Trophoblast cell (in vitro differentiated cells and primary cell): ENCODE data around the gene ZNF423.

Experiments used
- DNase-seq, 2 donors: peaks; one replicate each; pipeline ENCODE4 v3.0.0-alpha.2; 2016
- H2AFZ ChIP-seq: 2 replicates; pipeline ENCODE4 v1.6.1; 2013; ENCODE audit warnings: low read length, moderate library complexity, mild to moderate bottlenecking; ENCODE audit not compliant: insufficient read depth, poor library complexity
- H2AK5ac ChIP-seq: 2 replicates; pipeline ENCODE4 v1.6.1; 2013; ENCODE audit warnings: mild to moderate bottlenecking, low read length
- H2BK120ac ChIP-seq: 2 replicates; pipeline ENCODE4 v1.6.1; 2013; ENCODE audit warnings: low read length, mild to moderate bottlenecking, moderate library complexity; ENCODE audit not compliant: insufficient read depth, poor library complexity
- H2BK12ac ChIP-seq: 2 replicates; pipeline ENCODE4 v1.6.1; 2013; ENCODE audit warnings: mild to moderate bottlenecking, low read length, moderate library complexity
- H2BK5ac ChIP-seq: 2 replicates; pipeline ENCODE4 v1.6.1; 2013; ENCODE audit warnings: low read length, low read depth, moderate library complexity, mild to moderate bottlenecking; ENCODE audit not compliant: poor library complexity
- H3K14ac ChIP-seq: 2 replicates; pipeline ENCODE4 v1.6.1; 2013; ENCODE audit warnings: mild to moderate bottlenecking, low read length
- H3K18ac ChIP-seq: 2 replicates; pipeline ENCODE4 v1.6.1; 2013; ENCODE audit warnings: mild to moderate bottlenecking, low read length
- H3K23ac ChIP-seq: 2 replicates; pipeline ENCODE4 v1.6.1; 2013; ENCODE audit warnings: low read length
- H3K27ac ChIP-seq: 2 replicates; pipeline ENCODE4 v1.5.1; 2013; ENCODE audit warnings: low read depth, mild to moderate bottlenecking, inconsistent platforms, low read length, moderate library complexity
- H3K27me3 ChIP-seq: 2 replicates; pipeline ENCODE4 v1.6.1; 2013; ENCODE audit warnings: inconsistent platforms, mild to moderate bottlenecking, low read length, moderate library complexity; ENCODE audit not compliant: insufficient read depth
- H3K36me3 ChIP-seq, 2 experiments: 1 replicate in 1 of 2; 2 replicates in 1 of 2; pipeline ENCODE4 v1.6.1; 2013; ENCODE audit warnings: low read length in 2 of 2, mild to moderate bottlenecking in 2 of 2, moderate library complexity in 1 of 2; ENCODE audit not compliant: insufficient read depth in 2 of 2, control insufficient read depth in 1 of 2
- H3K4ac ChIP-seq: 2 replicates; pipeline ENCODE4 v1.6.1; 2013; ENCODE audit warnings: low read depth, mild to moderate bottlenecking, low read length, moderate library complexity
- H3K4me1 ChIP-seq, 2 experiments: 1 replicate in 1 of 2; 2 replicates in 1 of 2; pipeline ENCODE4 v1.6.1; 2013; ENCODE audit warnings: low read length in 2 of 2, mild to moderate bottlenecking in 2 of 2, moderate library complexity in 1 of 2; ENCODE audit not compliant: insufficient read depth in 2 of 2, control insufficient read depth in 1 of 2
- H3K4me2 ChIP-seq: 2 replicates; pipeline ENCODE4 v1.6.1; 2013; ENCODE audit warnings: inconsistent platforms, mild to moderate bottlenecking, low read length, moderate library complexity
- H3K4me3 ChIP-seq: 2 replicates; pipeline ENCODE4 v1.5.1; 2013; ENCODE audit warnings: mild to moderate bottlenecking, low read depth, low read length, inconsistent platforms
- H3K79me1 ChIP-seq: one replicate; pipeline ENCODE4 v1.6.1; 2013; ENCODE audit warnings: low read length
- H3K79me2 ChIP-seq: 2 replicates; pipeline ENCODE4 v1.6.1; 2013; ENCODE audit warnings: low read length, mild to moderate bottlenecking; ENCODE audit not compliant: control insufficient read depth, insufficient read depth, poor library complexity
- H3K9ac ChIP-seq: 2 replicates; pipeline ENCODE4 v1.6.1; 2013; ENCODE audit warnings: mild to moderate bottlenecking, low read length
- H3K9me3 ChIP-seq: 2 replicates; pipeline ENCODE4 v1.6.1; 2013; ENCODE audit warnings: low read depth, mild to moderate bottlenecking, control low read depth, inconsistent platforms, low read length; ENCODE audit not compliant: insufficient read depth
- H4K12ac ChIP-seq: 2 replicates; pipeline ENCODE4 v1.6.1; 2013; ENCODE audit warnings: low read depth, mild to moderate bottlenecking, low read length, moderate library complexity
- H4K8ac ChIP-seq: 2 replicates; pipeline ENCODE4 v1.6.1; 2013; ENCODE audit warnings: low read depth, mild to moderate bottlenecking, low read length, moderate library complexity
- H4K91ac ChIP-seq: one replicate; pipeline ENCODE4 v1.6.1; 2013; ENCODE audit warnings: low read depth, mild to moderate bottlenecking, low read length, moderate library complexity
- WGBS: extraction: QIAGEN DNeasy Blood & Tissue Kit; methylation state at CpG from one replicate; pipeline ENCODE4 v1.1.7; 2013; ENCODE audit warnings: missing lambda C conversion rate; ENCODE audit not compliant: insufficient read length, insufficient coverage; ENCODE audit errors: extremely low coverage; 5-methylcytosine and 5-hydroxymethylcytosine counted together

ZNF423 gene

DNA sequence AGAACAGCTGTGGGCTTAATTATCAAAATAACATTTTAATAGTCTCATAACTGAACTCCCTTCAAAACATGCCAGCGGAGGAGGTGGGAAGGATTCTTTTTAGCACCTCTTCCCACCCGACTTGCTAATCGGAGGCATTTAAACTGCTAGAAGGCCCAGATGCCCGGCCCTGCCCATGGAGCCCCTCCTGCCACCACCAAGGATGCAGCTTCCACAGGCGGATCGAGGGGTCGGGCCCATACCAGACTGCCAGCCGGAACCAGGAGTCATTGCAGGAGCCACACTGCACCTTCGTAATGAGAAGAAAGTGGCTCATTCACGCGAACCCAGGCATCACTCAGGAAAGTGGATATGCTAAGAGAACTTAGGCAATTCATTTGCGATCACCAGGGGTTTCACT, 281.1 kb downstream of the ZNF423 start:
- H3K9ac ChIP-seq: no peak overlapping the region
- H3K27me3 ChIP-seq: no peaks in the 10 kb centered on the region
- no peaks in the 10 kb centered on the region for H3K4me1 ChIP-seq

DNA sequence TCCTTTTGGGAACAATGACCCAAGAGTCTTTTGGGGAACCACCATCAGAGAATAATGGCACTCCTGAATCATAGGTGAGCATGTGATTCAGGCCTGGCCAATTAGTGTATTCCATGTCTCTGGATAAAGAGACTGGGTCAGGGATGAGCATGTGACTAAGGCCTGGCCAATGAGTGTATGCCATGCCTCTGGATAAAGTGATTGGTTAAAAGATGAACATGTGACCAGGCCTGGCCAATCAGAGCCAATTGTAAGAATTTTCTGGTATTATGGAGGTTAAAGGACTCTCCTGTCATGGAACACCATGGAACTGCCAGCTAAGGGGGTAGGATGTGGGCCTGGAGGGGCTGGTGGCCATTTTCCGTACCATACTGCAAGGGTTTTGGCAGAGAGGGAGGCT, 288.0 kb downstream of the ZNF423 start:
- no peak overlapping the region for H2AK5ac ChIP-seq
- H3K14ac ChIP-seq: no peak overlapping the region
- DNase-seq: no peak
- H3K36me3 ChIP-seq: no peaks in the 10 kb centered on the region
- H4K12ac ChIP-seq: no peak overlapping the region
- no peak overlapping the region for H3K4me3 ChIP-seq
- H2BK120ac ChIP-seq: no peak overlapping the region
- no peak overlapping the region for H2BK5ac ChIP-seq
- no peak overlapping the region for H3K23ac ChIP-seq
- H3K4me1 ChIP-seq: peaks cover 4 to 8% of the 10 kb centered on the region in 2 experiments
- H4K91ac ChIP-seq: no peak overlapping the region
- H3K4me2 ChIP-seq: no peak overlapping the region
- no peak overlapping the region for H2BK12ac ChIP-seq
- WGBS: no CpG with 5 or more reads among the region's 1 CpG
- no peaks in the 10 kb centered on the region for H3K79me2 ChIP-seq
- no peak overlapping the region for H2AFZ ChIP-seq
- H3K79me1 ChIP-seq: no peaks in the 10 kb centered on the region
- H3K9ac ChIP-seq: no peak overlapping the region
- H3K27me3 ChIP-seq: no peaks in the 10 kb centered on the region
- no peak overlapping the region for H3K18ac ChIP-seq
- H4K8ac ChIP-seq: no peak overlapping the region
- no peak overlapping the region for H3K4ac ChIP-seq
- no peaks in the 10 kb centered on the region for H3K9me3 ChIP-seq
- no peak overlapping the region for H3K27ac ChIP-seq

More for the DNA sequence above, 281.1 kb downstream of the ZNF423 start:
- H3K4me3 ChIP-seq: no peak overlapping the region
- H3K14ac ChIP-seq: no peak overlapping the region
- no peak overlapping the region for H2AFZ ChIP-seq
- no peak overlapping the region for H3K4me2 ChIP-seq
- H2BK120ac ChIP-seq: no peak overlapping the region
- no peak overlapping the region for H3K4ac ChIP-seq
- H3K9me3 ChIP-seq: no peaks in the 10 kb centered on the region
- no peak overlapping the region for H4K8ac ChIP-seq
- H3K23ac ChIP-seq: no peak overlapping the region
- no peaks in the 10 kb centered on the region for H3K79me2 ChIP-seq
- H3K27ac ChIP-seq: no peak overlapping the region
- H3K36me3 ChIP-seq: peaks cover 0 to 3% of the 10 kb centered on the region in 2 experiments
- no peak overlapping the region for H2AK5ac ChIP-seq
- no peak overlapping the region for H4K91ac ChIP-seq
- no peak overlapping the region for H3K18ac ChIP-seq
- no peak overlapping the region for H2BK12ac ChIP-seq
- H4K12ac ChIP-seq: no peak overlapping the region
- no peak overlapping the region for H2BK5ac ChIP-seq
- no peaks in the 10 kb centered on the region for H3K79me1 ChIP-seq
- DNase-seq: no peak
- no CpG with 5 or more reads among the region's 12 CpGs for WGBS

DNA sequence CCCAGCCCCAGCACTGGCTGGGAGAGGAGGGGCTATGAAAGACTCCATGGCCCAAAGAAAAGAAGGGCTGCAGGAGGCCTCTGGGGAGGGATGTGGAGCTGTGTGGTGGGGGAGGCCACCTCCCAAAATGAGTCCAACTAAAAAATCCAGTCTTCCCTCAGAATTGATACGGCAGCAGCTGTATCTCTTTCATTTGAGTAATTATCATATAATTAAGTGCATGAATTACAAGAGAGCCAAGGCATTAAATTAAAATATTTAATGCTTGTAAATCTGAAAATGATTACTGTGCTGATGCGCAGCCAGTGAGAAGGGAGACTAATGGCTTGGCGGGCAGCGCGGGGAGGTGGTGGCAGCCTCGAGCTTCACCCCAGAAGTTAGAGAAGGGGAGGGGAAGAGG, 289.5 kb downstream of the ZNF423 start:
- Histone ChIP-seq H3K27me3 (no peaks in the 10 kb centered on the region), H3K9me3 (no peaks in the 10 kb centered on the region), H4K8ac (no peak overlapping the region), H2BK5ac (no peak overlapping the region), H3K23ac (no peak overlapping the region), H3K27ac (no peak overlapping the region), H2BK12ac (no peak overlapping the region), H3K9ac (no peak overlapping the region), H4K91ac (no peak overlapping the region), H2AK5ac (no peak overlapping the region), H3K36me3 (no peaks in the 10 kb centered on the region), H3K79me1 (no peaks in the 10 kb centered on the region), H3K4me3 (no peak overlapping the region), H3K4ac (no peak overlapping the region), H3K4me1 (peaks cover 4 to 8% of the 10 kb centered on the region in 2 experiments), H3K14ac (no peak overlapping the region), H4K12ac (no peak overlapping the region), H2BK120ac (no peak overlapping the region), H3K18ac (no peak overlapping the region), H2AFZ (no peak overlapping the region), H3K79me2 (no peaks in the 10 kb centered on the region), H3K4me2 (no peak overlapping the region)
- no peak for DNase-seq
- no CpG with 5 or more reads among the region's 6 CpGs for WGBS

DNA sequence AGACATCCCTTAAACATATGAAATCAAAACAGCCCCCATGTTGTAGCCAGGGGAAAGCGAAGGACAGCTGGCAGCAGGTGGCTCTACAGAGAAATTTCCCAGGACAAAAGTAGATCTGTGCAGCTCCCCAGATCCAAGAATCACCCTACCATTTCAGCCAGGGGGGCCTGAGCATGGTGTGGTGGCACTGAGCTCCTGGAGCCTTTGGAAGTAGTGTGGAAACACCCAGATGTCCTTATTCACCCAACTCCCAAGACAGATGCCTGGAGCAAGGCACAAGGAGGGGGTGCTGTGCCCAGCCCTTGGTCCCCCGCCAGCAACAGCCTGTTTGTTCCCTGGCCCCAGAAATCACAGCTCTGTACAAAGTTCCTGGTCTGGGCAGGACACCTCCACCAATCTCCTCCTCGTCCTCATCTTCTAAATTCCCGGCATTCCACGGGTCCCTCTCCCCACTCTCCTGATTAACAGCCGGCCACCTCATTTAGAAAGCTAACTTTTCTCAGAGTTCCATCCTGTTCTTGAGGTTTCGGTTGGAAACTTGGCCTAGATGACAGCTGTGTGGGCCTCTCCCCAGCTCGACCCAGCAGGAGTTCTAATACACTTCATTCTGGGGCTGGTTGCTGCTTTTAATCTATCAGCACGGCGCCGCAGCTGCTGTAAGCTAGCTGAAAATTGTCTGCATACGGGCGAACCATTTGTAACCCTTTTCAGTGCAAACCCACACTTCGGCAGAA, 291.2 kb downstream of the ZNF423 start:
- WGBS: no CpG with 5 or more reads among the region's 14 CpGs

More for the DNA sequence above, 291.2 kb downstream of the ZNF423 start:
- Histone ChIP-seq H3K18ac (no peak overlapping the region), H3K9ac (no peak overlapping the region), H3K9me3 (no peaks in the 10 kb centered on the region), H2AFZ (no peak overlapping the region), H3K4me1 (peaks cover 4 to 8% of the 10 kb centered on the region in 2 experiments), H4K91ac (no peak overlapping the region), H3K79me1 (no peaks in the 10 kb centered on the region), H3K23ac (no peak overlapping the region), H4K12ac (no peak overlapping the region), H2BK12ac (no peak overlapping the region), H3K4me3 (no peak overlapping the region), H3K14ac (no peak overlapping the region), H3K79me2 (no peaks in the 10 kb centered on the region), H3K4me2 (no peak overlapping the region), H3K4ac (no peak overlapping the region), H3K27ac (no peak overlapping the region), H4K8ac (no peak overlapping the region), H3K27me3 (no peaks in the 10 kb centered on the region), H3K36me3 (no peaks in the 10 kb centered on the region), H2AK5ac (no peak overlapping the region), H2BK5ac (no peak overlapping the region), H2BK120ac (no peak overlapping the region)
- no peak for DNase-seq
